ENCODE results near the gene TXNDC16. TPM values are rescaled to one million over a fixed set of nuclear protein-coding genes. Genes with fewer than 3 reads are reported as not detected.

The TXNDC16 gene
- polyA plus RNA-seq, 1 donor (not counting 4 experiments of a cell fraction or from before 2014, with no cell fraction given) = 1.9 TPM

GRCh38 chr14:52443506-52443905 is 108.8 kb downstream of the TXNDC16 start:
- no peak for FAIRE-seq
- dilution Hi-C loops (cut with MboI; ENCODE audit: extremely low pct_ligation_motif_present, low sequenced_read_pairs) = no loop called here

GRCh38 chr14:52442602-52443001 is 109.7 kb downstream of the TXNDC16 start:
- no peak for DNase-seq (ENCODE audit: low read depth, low spot score)

More at GRCh38 chr14:52443506-52443905, 108.8 kb downstream of the TXNDC16 start:
- no peaks in the 10 kb centered on the region for H3K4me1 ChIP-seq (ENCODE audit: control insufficient read depth, extremely low read depth, insufficient read depth, low read length)
- no peak overlapping the region for H3K4me3 ChIP-seq (ENCODE audit: control insufficient read depth in 2 of 3, extremely low read depth in 1 of 3, insufficient read depth in 2 of 3, low read depth in 1 of 3, low read length in 3 of 3)
- H3K9me3 ChIP-seq (ENCODE audit: control insufficient read depth, low read depth, low read length) = no peaks in the 10 kb centered on the region
- no peak overlapping the region for H3K4me2 ChIP-seq (ENCODE audit: control insufficient read depth, extremely low read depth, insufficient read depth, low read depth, low read length)
- no peak overlapping the region for H3K9ac ChIP-seq (ENCODE audit: control insufficient read depth, extremely low read depth, insufficient read depth, low read length)
- TF ChIP-seq EZH2 (IDR thresholded peaks at IDR 0.05; ENCODE audit: low read length) (no peak), CTCF (optimal IDR thresholded peaks at IDR 0.05 in 1 of 3, IDR thresholded peaks at IDR 0.05 in 1 of 3, conservative IDR thresholded peaks at IDR 0.05 in 1 of 3; ENCODE audit: extremely low read depth in 1 of 3, insufficient read depth in 2 of 3, low read length in 3 of 3) (no peak)
- no peaks in the 10 kb centered on the region for H3K27me3 ChIP-seq (ENCODE audit: control insufficient read depth, extremely low read depth, insufficient read depth, low read length)
- H3K36me3 ChIP-seq (ENCODE audit: control insufficient read depth in 2 of 2, extremely low read depth in 1 of 2, insufficient read depth in 2 of 2, low read length in 2 of 2) = no peaks in the 10 kb centered on the region
- H3K9me1 ChIP-seq (ENCODE audit: control insufficient read depth, extremely low read depth, insufficient read depth, low read length) = no peaks in the 10 kb centered on the region
- H3K27ac ChIP-seq (ENCODE audit: control insufficient read depth, insufficient read depth, low read length) = no peak overlapping the region
- no peak overlapping the region for H2AFZ ChIP-seq (ENCODE audit: control insufficient read depth, low read length)
- no peaks in the 10 kb centered on the region for H3K79me2 ChIP-seq (ENCODE audit: control insufficient read depth, insufficient read depth, low read length)
- no peaks in the 10 kb centered on the region for H4K20me1 ChIP-seq (ENCODE audit: control insufficient read depth, extremely low read depth, insufficient read depth, low read length)
- DNase-seq (ENCODE audit: low read depth, low spot score) = no peak

More at GRCh38 chr14:52442602-52443001, 109.7 kb downstream of the TXNDC16 start:
- Histone ChIP-seq H3K9ac (ENCODE audit: control insufficient read depth, extremely low read depth, insufficient read depth, low read length) (no peak overlapping the region), H3K27ac (ENCODE audit: control insufficient read depth, insufficient read depth, low read length) (no peak overlapping the region), H3K4me1 (ENCODE audit: control insufficient read depth, extremely low read depth, insufficient read depth, low read length) (no peaks in the 10 kb centered on the region), H3K36me3 (ENCODE audit: control insufficient read depth in 2 of 2, extremely low read depth in 1 of 2, insufficient read depth in 2 of 2, low read length in 2 of 2) (no peaks in the 10 kb centered on the region), H3K9me1 (ENCODE audit: control insufficient read depth, extremely low read depth, insufficient read depth, low read length) (no peaks in the 10 kb centered on the region), H3K4me3 (ENCODE audit: control insufficient read depth in 2 of 3, extremely low read depth in 1 of 3, insufficient read depth in 2 of 3, low read depth in 1 of 3, low read length in 3 of 3) (no peak overlapping the region), H3K4me2 (ENCODE audit: control insufficient read depth, extremely low read depth, insufficient read depth, low read depth, low read length) (no peak overlapping the region), H3K9me3 (ENCODE audit: control insufficient read depth, low read depth, low read length) (no peaks in the 10 kb centered on the region), H3K79me2 (ENCODE audit: control insufficient read depth, insufficient read depth, low read length) (no peaks in the 10 kb centered on the region), H4K20me1 (ENCODE audit: control insufficient read depth, extremely low read depth, insufficient read depth, low read length) (no peaks in the 10 kb centered on the region), H2AFZ (ENCODE audit: control insufficient read depth, low read length) (no peak overlapping the region), H3K27me3 (ENCODE audit: control insufficient read depth, extremely low read depth, insufficient read depth, low read length) (no peaks in the 10 kb centered on the region)
- TF ChIP-seq EZH2 (IDR thresholded peaks at IDR 0.05; ENCODE audit: low read length) (no peak), CTCF (optimal IDR thresholded peaks at IDR 0.05 in 1 of 3, IDR thresholded peaks at IDR 0.05 in 1 of 3, conservative IDR thresholded peaks at IDR 0.05 in 1 of 3; ENCODE audit: extremely low read depth in 1 of 3, insufficient read depth in 2 of 3, low read length in 3 of 3) (no peak)
- dilution Hi-C loops (cut with MboI; ENCODE audit: extremely low pct_ligation_motif_present, low sequenced_read_pairs) = no loop called here
- no peak for FAIRE-seq

Measured in keratinocyte (primary cell).